ENCODE measurements around the gene TMEM184B. TPM values are rescaled to one million over a fixed set of nuclear protein-coding genes. Genes with fewer than 3 reads are reported as not detected.

The TMEM184B gene
- total and polyA plus RNA-seq, 12 donors, result 20.8 to 51.6 (median 42.3) TPM

DNA sequence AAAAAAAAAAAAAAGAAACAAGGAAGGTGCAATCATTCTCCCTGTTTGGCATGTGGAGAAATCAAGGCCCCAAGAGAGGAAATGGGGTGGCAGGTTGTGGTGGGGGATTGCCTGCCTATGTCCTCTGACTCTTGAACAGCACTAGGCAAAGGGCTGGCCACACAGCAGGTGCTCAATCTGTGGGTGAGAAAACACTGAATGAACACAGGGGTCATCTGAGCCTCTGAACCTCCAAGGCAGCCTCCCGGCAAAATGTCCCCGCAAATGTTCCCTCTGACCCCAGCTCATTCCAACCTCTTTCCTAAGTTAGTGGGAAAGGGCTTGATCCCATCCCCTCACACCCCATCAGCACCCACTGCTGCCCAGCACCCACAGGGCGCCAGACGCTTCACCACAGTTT is 95.8 kb downstream of the TMEM184B start:
- DNase-seq (no peak), ATAC-seq (no peak)
- H3K4me3 ChIP-seq, result no peak overlapping the region
- peaks cover 29 to 83% (median 62%) of the 10 kb centered on the region in 9 donors for H3K4me1 ChIP-seq
- no peaks in the 10 kb centered on the region for H3K36me3 ChIP-seq
- H3K27ac ChIP-seq, result peak overlapping the region in 9 of 10 donors; percentile 34 to 89 (median 83)
- 93 to 99% methylated on average over 4 of the region's 4 CpGs for WGBS, 2 donors
- TF ChIP-seq, protein P1, sequence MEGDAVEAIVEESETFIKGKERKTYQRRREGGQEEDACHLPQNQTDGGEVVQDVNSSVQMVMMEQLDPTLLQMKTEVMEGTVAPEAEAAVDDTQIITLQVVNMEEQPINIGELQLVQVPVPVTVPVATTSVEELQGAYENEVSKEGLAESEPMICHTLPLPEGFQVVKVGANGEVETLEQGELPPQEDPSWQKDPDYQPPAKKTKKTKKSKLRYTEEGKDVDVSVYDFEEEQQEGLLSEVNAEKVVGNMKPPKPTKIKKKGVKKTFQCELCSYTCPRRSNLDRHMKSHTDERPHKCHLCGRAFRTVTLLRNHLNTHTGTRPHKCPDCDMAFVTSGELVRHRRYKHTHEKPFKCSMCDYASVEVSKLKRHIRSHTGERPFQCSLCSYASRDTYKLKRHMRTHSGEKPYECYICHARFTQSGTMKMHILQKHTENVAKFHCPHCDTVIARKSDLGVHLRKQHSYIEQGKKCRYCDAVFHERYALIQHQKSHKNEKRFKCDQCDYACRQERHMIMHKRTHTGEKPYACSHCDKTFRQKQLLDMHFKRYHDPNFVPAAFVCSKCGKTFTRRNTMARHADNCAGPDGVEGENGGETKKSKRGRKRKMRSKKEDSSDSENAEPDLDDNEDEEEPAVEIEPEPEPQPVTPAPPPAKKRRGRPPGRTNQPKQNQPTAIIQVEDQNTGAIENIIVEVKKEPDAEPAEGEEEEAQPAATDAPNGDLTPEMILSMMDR (IDR thresholded peaks at IDR 0.05), result no peak
- intact Hi-C loops (cut with DNase I), result no loop called here
- H3K27me3 ChIP-seq, result no peaks in the 10 kb centered on the region
- no peaks in the 10 kb centered on the region for H3K9me3 ChIP-seq

DNA sequence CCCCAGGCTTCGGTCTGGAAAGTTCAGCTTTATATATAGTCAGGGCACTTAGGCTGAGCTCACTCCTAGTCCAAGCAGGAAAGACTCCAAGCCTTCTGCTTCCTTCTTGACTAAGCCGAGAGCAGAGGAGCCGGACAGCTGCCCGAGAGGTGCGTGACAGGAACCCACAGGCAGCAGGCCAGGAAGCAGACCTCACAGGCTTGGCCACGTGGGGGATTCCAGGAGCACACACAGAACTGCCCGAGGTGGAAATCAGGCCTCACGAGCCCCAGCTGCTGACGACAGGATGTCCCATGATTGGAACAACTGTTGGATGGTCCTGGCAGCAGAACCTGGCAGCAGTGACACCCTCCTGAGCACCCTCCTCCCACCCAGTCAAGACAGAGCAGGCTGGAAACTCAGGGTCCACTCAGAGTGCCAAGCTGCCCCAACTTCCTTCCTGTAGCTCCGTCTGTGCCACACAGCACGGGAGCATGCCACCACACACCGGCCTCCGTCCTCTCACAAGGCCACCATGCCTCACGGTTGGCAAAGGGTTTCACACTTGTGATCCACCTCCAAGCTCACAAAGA is 96.6 kb downstream of the TMEM184B start:
- Histone ChIP-seq H3K27me3 (no peaks in the 10 kb centered on the region), H3K36me3 (no peaks in the 10 kb centered on the region), H3K9me3 (no peaks in the 10 kb centered on the region), H3K27ac (peak overlapping the region; percentile 59 to 89 (median 81)), H3K4me3 (peak overlapping the region in 1 of 10 donors; percentile 11), H3K4me1 (peaks cover 29 to 84% (median 63%) of the 10 kb centered on the region in 9 donors)
- WGBS, 2 donors, result 21 to 30% methylated on average over 14 of the region's 14 CpGs
- DNase-seq (peak; percentile 80 to 88), ATAC-seq (peak; percentile 64 to 84 (median 78))
- intact Hi-C loops (cut with DNase I), result no loop called here
- TF ChIP-seq, protein P1 (IDR thresholded peaks at IDR 0.05), result no peak

DNA sequence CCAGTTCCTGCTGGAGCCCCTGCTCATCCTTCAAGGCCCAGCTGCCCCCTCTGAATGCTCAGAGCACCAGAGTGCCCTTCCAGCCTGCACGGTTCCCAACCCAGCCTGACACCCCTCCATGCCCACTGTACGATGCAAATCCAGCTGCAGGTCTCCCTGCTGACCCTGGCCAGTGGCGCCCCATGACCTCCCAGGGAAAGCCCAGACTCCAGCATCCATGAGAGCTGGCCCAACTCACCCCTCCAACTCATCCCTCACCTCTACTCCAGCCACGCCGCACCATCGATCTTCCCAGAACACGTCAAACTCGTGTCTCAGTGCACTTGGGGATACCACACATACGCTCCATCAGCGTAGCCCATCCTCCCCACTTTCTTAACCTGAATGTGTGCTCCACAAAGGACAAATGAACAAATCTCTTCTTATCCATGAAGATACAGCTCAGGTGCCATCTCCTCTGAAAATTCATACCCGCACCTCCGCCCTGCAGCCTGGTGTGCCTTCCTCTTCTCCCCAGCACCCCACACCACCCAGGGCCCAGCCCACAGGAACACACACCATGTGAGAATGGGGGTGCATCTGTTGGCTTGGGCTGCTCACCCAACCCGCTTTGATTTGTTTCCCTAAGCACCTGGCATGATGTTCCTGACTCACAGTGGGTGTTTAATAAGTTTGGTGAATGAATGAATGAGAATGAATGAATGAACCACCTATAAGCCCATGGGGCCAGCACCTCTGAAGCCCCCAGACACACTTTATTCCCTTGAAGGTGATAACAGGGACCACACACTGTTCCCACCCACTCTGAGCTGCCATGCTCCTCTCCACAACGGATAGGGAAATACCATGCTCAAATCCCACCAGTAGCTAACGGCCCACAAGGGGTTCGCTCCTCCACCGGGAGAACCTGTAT is 97.3 kb downstream of the TMEM184B start:
- TF ChIP-seq, protein P1 (IDR thresholded peaks at IDR 0.05), result no peak
- Histone ChIP-seq H3K27me3 (no peaks in the 10 kb centered on the region), H3K36me3 (no peaks in the 10 kb centered on the region), H3K4me1 (peaks cover 25 to 76% (median 56%) of the 10 kb centered on the region in 9 donors), H3K27ac (peak overlapping the region; percentile 59 to 89 (median 81)), H3K9me3 (no peaks in the 10 kb centered on the region), H3K4me3 (peak overlapping the region in 1 of 10 donors; percentile 11)
- 89 to 90% methylated on average over 17 of the region's 17 CpGs for WGBS, 2 donors
- DNase-seq, result no peak
- intact Hi-C loops (cut with DNase I), result no loop called here
- ATAC-seq, result no peak

DNA sequence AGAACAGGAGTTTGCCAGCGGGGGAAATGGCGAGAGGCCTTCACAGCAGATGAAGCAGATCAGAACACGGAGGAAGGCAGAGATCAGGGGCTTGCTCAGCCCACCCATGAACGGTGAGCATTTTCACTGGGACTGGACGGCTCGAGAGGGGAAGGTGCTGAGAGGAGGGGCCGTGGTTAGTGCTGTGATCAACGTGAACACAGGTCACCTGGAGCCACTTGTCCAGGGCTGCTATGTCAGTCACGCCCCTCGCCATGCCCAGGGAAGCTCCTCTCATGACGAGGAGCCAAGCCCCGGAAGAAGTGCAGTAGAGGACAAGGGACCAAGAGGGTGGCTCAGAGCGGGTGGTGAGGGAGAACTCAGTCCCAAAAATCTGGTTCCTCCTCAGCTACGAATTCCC is 98.2 kb downstream of the TMEM184B start:
- no peak for DNase-seq
- Histone ChIP-seq H3K4me3 (no peak overlapping the region), H3K4me1 (peaks cover 25 to 70% (median 54%) of the 10 kb centered on the region in 9 donors), H3K9me3 (no peaks in the 10 kb centered on the region), H3K27ac (peak overlapping the region in 2 of 10 donors; percentile 19 to 86), H3K36me3 (no peaks in the 10 kb centered on the region), H3K27me3 (no peaks in the 10 kb centered on the region)
- 82 to 86% methylated on average over 14 of the region's 14 CpGs for WGBS, 2 donors
- no peak for ATAC-seq
- TF ChIP-seq, protein P1 (IDR thresholded peaks at IDR 0.05), result no peak
- intact Hi-C loops (cut with DNase I), result no loop called here
